ENCODE data around the gene MCRIP1. TPM values are rescaled to one million over a fixed set of nuclear protein-coding genes. Genes with fewer than 3 reads are reported as not detected.

MCRIP1 gene
- total RNA-seq, 2 donors from 2014 or later: 164 to 183 TPM

- Mint-ChIP-seq H3K36me3 (ENCODE audit: low read depth) (peaks cover 50% of the 10 kb centered on the region), H3K4me1 (peaks cover 9% of the 10 kb centered on the region), H3K9me3 (no peaks in the 10 kb centered on the region), H3K27me3 (ENCODE audit: insufficient read depth) (no peaks in the 10 kb centered on the region), H3K27ac (peak within 1 kb of the TSS; percentile 97), H3K4me3 (peak within 1 kb of the TSS; percentile 77)
- Histone ChIP-seq H3K9me3 (ENCODE audit: control insufficient read depth, low read length) (no peaks in the 10 kb centered on the region), H3K4me1 (ENCODE audit: control insufficient read depth, insufficient read depth, low read length) (peaks cover 8% of the 10 kb centered on the region), H3K9ac (ENCODE audit: extremely low read depth, low read length, poor library complexity, severe bottlenecking) (peak within 1 kb of the TSS; percentile 95), H3K27ac (ENCODE audit: low read depth, low read length) (peak within 1 kb of the TSS; percentile 75), H3K4me3 (ENCODE audit: low read length) (peak within 1 kb of the TSS; percentile 99), H3K27me3 (ENCODE audit: control insufficient read depth, insufficient read depth, low read length, poor library complexity, severe bottlenecking) (no peaks in the 10 kb centered on the region), H3K36me3 (ENCODE audit: control insufficient read depth, insufficient read depth, low read length) (peaks cover 65% of the 10 kb centered on the region)
- TF ChIP-seq CTCF (conservative IDR thresholded peaks at IDR 0.05): no peak
- DNase-seq: no peak
- WGBS, 2 experiments (ENCODE audit: insufficient coverage in 1 of 2, insufficient read length in 1 of 2): 0 to 1% methylated on average over 52 to 95 of the region's 95 CpGs
Measured at GRCh38 chr17:81859906-81860755, 27.0 kb upstream of the MCRIP1 start, which contains the start of gene P4HB. Gene P4HB (minus strand): TSS chr17:81860535. CDS start chr17:81860471, 64 bp downstream.

GRCh38 chr17:81858967-81859905 is 26.1 kb upstream of the MCRIP1 start:
- no peaks in the 10 kb centered on the region for H3K27me3 ChIP-seq (ENCODE audit: control insufficient read depth, insufficient read depth, low read length, poor library complexity, severe bottlenecking)

More at GRCh38 chr17:81858967-81859905, 26.1 kb upstream of the MCRIP1 start:
- H3K27ac Mint-ChIP-seq: peak overlapping the region; percentile 85
- H3K4me1 Mint-ChIP-seq: peaks cover 9% of the 10 kb centered on the region
- H3K27me3 Mint-ChIP-seq (ENCODE audit: insufficient read depth): no peaks in the 10 kb centered on the region
- Histone ChIP-seq H3K9me3 (ENCODE audit: control insufficient read depth, low read length) (no peaks in the 10 kb centered on the region), H3K4me3 (ENCODE audit: low read length) (peak overlapping the region; percentile 99), H3K4me1 (ENCODE audit: control insufficient read depth, insufficient read depth, low read length) (peaks cover 8% of the 10 kb centered on the region), H3K9ac (ENCODE audit: extremely low read depth, low read length, poor library complexity, severe bottlenecking) (peak overlapping the region; percentile 89), H3K36me3 (ENCODE audit: control insufficient read depth, insufficient read depth, low read length) (peaks cover 65% of the 10 kb centered on the region), H3K27ac (ENCODE audit: low read depth, low read length) (no peak overlapping the region)
- DNase-seq: no peak
- H3K9me3 Mint-ChIP-seq: no peaks in the 10 kb centered on the region
- no peak for TF ChIP-seq CTCF (conservative IDR thresholded peaks at IDR 0.05)
- 72 to 73% methylated on average over 15 to 23 of the region's 23 CpGs for WGBS, 2 experiments (ENCODE audit: insufficient coverage in 1 of 2, insufficient read length in 1 of 2)
- H3K36me3 Mint-ChIP-seq (ENCODE audit: low read depth): peaks cover 58% of the 10 kb centered on the region
- H3K4me3 Mint-ChIP-seq: peak overlapping the region; percentile 77

Data from endodermal cell (in vitro differentiated cells).